Measurements from ENCODE around the gene MTHFD1L.

MTHFD1L gene

DNA sequence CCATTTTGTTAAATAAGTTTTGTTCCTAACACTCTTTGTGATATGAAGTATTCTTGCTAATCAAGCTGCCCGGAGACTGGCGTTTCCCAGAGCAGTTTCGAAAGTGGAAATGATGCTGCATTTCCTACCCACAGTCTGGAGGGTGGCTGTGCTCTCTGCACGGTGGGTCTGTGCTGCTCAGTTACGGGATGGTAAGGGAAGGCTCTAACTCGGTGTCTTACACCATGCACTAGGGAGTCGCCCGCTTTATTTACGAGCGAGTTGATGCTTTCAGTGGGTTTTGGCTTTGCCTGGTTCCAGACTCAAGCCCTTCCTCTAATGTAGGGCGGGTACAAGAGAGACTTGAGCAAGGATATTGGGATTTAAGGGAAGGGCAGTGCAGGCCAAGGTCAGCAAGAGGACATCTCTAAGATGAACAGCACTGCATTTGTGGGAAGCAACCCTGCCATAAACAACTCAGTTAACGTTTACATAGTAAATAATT, 194.2 kb downstream of the MTHFD1L start:
- Histone ChIP-seq H3F3A (ENCODE audit: insufficient read depth) (0 out of 2 replicates have a peak, but pooled peaks cover 1% of the 10 kb centered on the region), H3K4me2 (ENCODE audit: low read depth, low read length, poor library complexity, severe bottlenecking) (no peak overlapping the region), H2AFZ (ENCODE audit: low read depth, low read length, severe bottlenecking) (no peak overlapping the region), H3K27ac (ENCODE audit: low read depth, low read length) (no peak overlapping the region), H3K9me3 (ENCODE audit: insufficient read depth, low read length) (no peaks in the 10 kb centered on the region), H3K36me3 (ENCODE audit: low read length) (no peaks in the 10 kb centered on the region), H3K4me3 (ENCODE audit: insufficient read depth, low read length, poor library complexity, severe bottlenecking) (no peak overlapping the region), H3K27me3 (ENCODE audit: low read length) (no peaks in the 10 kb centered on the region), H4K20me1 (ENCODE audit: low read depth, low read length) (no peaks in the 10 kb centered on the region), H3K9me2 (replicated peaks; ENCODE audit: insufficient read depth, low read length) (no peaks in the 10 kb centered on the region), H3K9ac (ENCODE audit: low read length) (no peak overlapping the region), H3K79me2 (ENCODE audit: insufficient read depth, low read length) (no peaks in the 10 kb centered on the region)
- TF ChIP-seq, protein P1, sequence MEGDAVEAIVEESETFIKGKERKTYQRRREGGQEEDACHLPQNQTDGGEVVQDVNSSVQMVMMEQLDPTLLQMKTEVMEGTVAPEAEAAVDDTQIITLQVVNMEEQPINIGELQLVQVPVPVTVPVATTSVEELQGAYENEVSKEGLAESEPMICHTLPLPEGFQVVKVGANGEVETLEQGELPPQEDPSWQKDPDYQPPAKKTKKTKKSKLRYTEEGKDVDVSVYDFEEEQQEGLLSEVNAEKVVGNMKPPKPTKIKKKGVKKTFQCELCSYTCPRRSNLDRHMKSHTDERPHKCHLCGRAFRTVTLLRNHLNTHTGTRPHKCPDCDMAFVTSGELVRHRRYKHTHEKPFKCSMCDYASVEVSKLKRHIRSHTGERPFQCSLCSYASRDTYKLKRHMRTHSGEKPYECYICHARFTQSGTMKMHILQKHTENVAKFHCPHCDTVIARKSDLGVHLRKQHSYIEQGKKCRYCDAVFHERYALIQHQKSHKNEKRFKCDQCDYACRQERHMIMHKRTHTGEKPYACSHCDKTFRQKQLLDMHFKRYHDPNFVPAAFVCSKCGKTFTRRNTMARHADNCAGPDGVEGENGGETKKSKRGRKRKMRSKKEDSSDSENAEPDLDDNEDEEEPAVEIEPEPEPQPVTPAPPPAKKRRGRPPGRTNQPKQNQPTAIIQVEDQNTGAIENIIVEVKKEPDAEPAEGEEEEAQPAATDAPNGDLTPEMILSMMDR (IDR thresholded peaks at IDR 0.05; ENCODE audit: insufficient read depth, low read length, poor library complexity, severe bottlenecking): no peak
- TF ChIP-seq EZH2phosphoT487 (conservative IDR thresholded peaks at IDR 0.05; ENCODE audit: low read length): no peak

DNA sequence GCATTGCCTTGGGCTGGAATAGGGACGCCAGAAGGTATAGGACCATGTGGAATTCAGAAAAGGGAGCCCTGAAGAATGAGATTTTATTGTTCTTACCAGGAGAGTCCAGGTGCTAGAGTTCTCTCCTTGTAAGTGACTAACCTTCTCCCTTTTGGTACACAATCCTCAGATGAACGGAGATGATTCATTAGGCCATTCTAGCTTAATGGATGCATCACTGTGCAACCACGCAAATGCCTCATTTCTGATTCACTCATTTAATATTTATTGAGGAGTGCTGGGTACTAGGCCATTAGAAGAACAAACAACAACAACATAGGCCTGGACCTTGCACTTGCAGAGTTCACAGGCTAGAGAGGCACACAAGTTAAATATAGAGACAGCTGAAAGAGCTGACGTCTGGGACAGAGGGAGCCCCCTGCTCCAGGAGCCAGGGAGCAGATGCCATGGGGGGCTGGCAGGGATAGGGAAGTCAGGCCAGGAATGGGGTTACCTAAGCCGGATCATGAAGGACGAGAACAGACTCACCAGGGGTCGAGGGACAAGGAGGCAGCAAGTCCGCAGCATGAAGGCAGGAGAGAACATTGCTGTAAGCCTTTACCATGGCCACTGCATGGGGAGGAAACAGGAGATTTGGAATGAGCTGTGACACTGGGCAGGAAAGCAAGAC, 194.7 kb downstream of the MTHFD1L start:
- Histone ChIP-seq H3K4me3 (ENCODE audit: insufficient read depth, low read length, poor library complexity, severe bottlenecking) (no peak overlapping the region), H3F3A (ENCODE audit: insufficient read depth) (no peaks in the 10 kb centered on the region), H3K9ac (ENCODE audit: low read length) (no peak overlapping the region), H4K20me1 (ENCODE audit: low read depth, low read length) (no peaks in the 10 kb centered on the region), H3K4me2 (ENCODE audit: low read depth, low read length, poor library complexity, severe bottlenecking) (no peak overlapping the region), H3K27me3 (ENCODE audit: low read length) (no peaks in the 10 kb centered on the region), H3K36me3 (ENCODE audit: low read length) (no peaks in the 10 kb centered on the region), H3K27ac (ENCODE audit: low read depth, low read length) (no peak overlapping the region), H3K79me2 (ENCODE audit: insufficient read depth, low read length) (no peaks in the 10 kb centered on the region), H3K9me2 (replicated peaks; ENCODE audit: insufficient read depth, low read length) (no peaks in the 10 kb centered on the region), H3K9me3 (ENCODE audit: insufficient read depth, low read length) (no peaks in the 10 kb centered on the region), H2AFZ (ENCODE audit: low read depth, low read length, severe bottlenecking) (no peak overlapping the region)
- TF ChIP-seq, protein P1 (IDR thresholded peaks at IDR 0.05; ENCODE audit: insufficient read depth, low read length, poor library complexity, severe bottlenecking): no peak
- TF ChIP-seq EZH2phosphoT487 (conservative IDR thresholded peaks at IDR 0.05; ENCODE audit: low read length): no peak

DNA sequence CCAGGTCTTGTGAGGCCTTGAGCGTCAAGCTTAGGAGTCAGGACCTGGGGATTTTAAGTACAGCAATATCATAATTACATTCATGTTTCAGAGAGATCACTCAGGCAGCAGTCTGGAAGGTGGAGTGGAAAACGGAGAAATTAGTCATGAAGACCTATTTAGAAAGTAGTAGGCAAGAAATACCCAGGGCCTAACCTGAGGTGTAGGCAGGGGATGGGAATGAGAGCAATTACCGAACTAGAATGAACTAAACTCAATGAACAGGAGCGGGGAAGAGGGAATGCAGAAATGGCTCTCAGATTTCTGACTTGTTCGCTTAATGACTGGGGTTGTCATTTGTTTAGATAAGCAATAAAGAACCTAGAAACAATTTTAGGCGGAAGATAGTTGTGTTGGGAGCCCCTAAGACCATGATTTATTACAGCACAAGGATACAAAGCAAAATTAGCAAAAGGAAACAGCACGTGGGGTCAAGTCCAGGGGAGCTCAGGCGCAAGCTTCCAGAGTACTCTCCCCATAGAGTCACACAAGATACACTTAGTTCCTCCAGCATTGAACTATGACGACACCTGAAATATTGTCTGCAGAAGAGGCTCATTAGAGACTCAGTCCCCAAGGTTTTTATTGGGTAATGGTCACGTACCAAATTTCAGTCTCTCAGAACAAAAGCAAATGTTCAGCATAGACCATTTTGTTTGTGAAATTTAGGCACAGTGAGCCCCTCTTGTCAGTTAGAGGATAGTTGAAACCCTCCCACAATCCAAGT, 195.4 kb downstream of the MTHFD1L start:
- no peaks in the 10 kb centered on the region for H4K20me1 ChIP-seq (ENCODE audit: low read depth, low read length)
- no peaks in the 10 kb centered on the region for H3K9me2 ChIP-seq (replicated peaks; ENCODE audit: insufficient read depth, low read length)
- no peak overlapping the region for H3K4me2 ChIP-seq (ENCODE audit: low read depth, low read length, poor library complexity, severe bottlenecking)
- H3K9me3 ChIP-seq (ENCODE audit: insufficient read depth, low read length): no peaks in the 10 kb centered on the region
- no peaks in the 10 kb centered on the region for H3K36me3 ChIP-seq (ENCODE audit: low read length)
- TF ChIP-seq, protein P1 (IDR thresholded peaks at IDR 0.05; ENCODE audit: insufficient read depth, low read length, poor library complexity, severe bottlenecking): no peak
- no peak for TF ChIP-seq EZH2phosphoT487 (conservative IDR thresholded peaks at IDR 0.05; ENCODE audit: low read length)
- H3K27ac ChIP-seq (ENCODE audit: low read depth, low read length): no peak overlapping the region
- H2AFZ ChIP-seq (ENCODE audit: low read depth, low read length, severe bottlenecking): no peak overlapping the region
- H3K27me3 ChIP-seq (ENCODE audit: low read length): no peaks in the 10 kb centered on the region
- H3K9ac ChIP-seq (ENCODE audit: low read length): no peak overlapping the region
- no peaks in the 10 kb centered on the region for H3F3A ChIP-seq (ENCODE audit: insufficient read depth)
- no peak overlapping the region for H3K4me3 ChIP-seq (ENCODE audit: insufficient read depth, low read length, poor library complexity, severe bottlenecking)
- no peaks in the 10 kb centered on the region for H3K79me2 ChIP-seq (ENCODE audit: insufficient read depth, low read length)

Data from SU-DHL-6 (cell line).